T-cell (primary cell): ENCODE data around the gene CTBP2. TPM values are rescaled to one million over a fixed set of nuclear protein-coding genes. Genes with fewer than 3 reads are reported as not detected.

ENCODE experiments used
- ATAC-seq, 4 experiments: fragments of 200-7000 bp in 3 of 4; fragments of 150-1000 bp in 1 of 4; cut with Tn5 transposase; replicated peaks in 1 of 4; 1 replicate in 3 of 4; 2 replicates in 1 of 4; pipeline ENCODE4 v1.10.0; 2021; ENCODE audit warnings: moderate library complexity in 3 of 4, mild to moderate bottlenecking in 2 of 4, moderate number of reproducible peaks in 1 of 4
- CTCF ChIA-PET, 2 donors: fragments of 300-600 bp; sonication (Branson Sonifier 250); formaldehyde crosslinking; loops; one replicate each; lab custom pipeline; 2022; ENCODE audit warnings: antibody characterized with exemption in 2 of 2; lab: Charles Lee
- POLR2A ChIA-PET, 2 donors: fragments of 300-600 bp; sonication (Branson Sonifier 250); formaldehyde crosslinking; loops; one replicate each; lab custom pipeline; 2022; ENCODE audit warnings: antibody characterized with exemption in 2 of 2; lab: Charles Lee
- DNase-seq, 35 experiments: peaks; one replicate each; pipeline versions ENCODE4 v3.0.0 to v3.0.0-alpha.2; 2013 to 2023
- H3K27ac ChIP-seq: one replicate; pipeline ENCODE4 v1.5.1; 2013; ENCODE audit warnings: low read length
- H3K27me3 ChIP-seq, 2 experiments: replicated peaks in 1 of 2; 1 replicate in 1 of 2; 2 replicates in 1 of 2; pipeline versions ENCODE4 v1.6.1 to v1.7.0; 2013; ENCODE audit warnings: low read length in 1 of 2, mixed read lengths in 1 of 2; ENCODE audit not compliant: control insufficient read depth in 2 of 2, insufficient read depth in 2 of 2; ENCODE audit errors: extremely low read depth in 1 of 2
- H3K36me3 ChIP-seq, 2 donors: 1 replicate in 1 of 2; 2 replicates in 1 of 2; pipeline versions ENCODE4 v1.6.1 to v1.7.0; 2013; ENCODE audit warnings: low read length in 1 of 2; ENCODE audit not compliant: control insufficient read depth in 2 of 2, insufficient read depth in 1 of 2; ENCODE audit errors: extremely low read depth in 1 of 2
- H3K4me1 ChIP-seq, 2 experiments: 1 replicate in 1 of 2; 2 replicates in 1 of 2; pipeline versions ENCODE4 v1.6.1 to v1.7.0; 2013; ENCODE audit warnings: low read length in 2 of 2, mixed read lengths in 1 of 2; ENCODE audit not compliant: insufficient read depth in 2 of 2, control insufficient read depth in 1 of 2; ENCODE audit errors: extremely low read depth in 1 of 2
- H3K4me3 ChIP-seq, 2 donors: 1 replicate in 1 of 2; 2 replicates in 1 of 2; pipeline versions ENCODE4 v1.5.1 to v1.7.0; 2013; ENCODE audit warnings: mild to moderate bottlenecking in 2 of 2, low read length in 1 of 2, moderate library complexity in 1 of 2; ENCODE audit not compliant: control insufficient read depth in 1 of 2; ENCODE audit errors: extremely low read depth in 1 of 2
- H3K9me3 ChIP-seq: 2 replicates; pipeline ENCODE4 v1.7.0; 2013
- H3K27ac Mint-ChIP-seq, 2 donors: one replicate each; pipeline ENCODE4 v1.8.0; 2020 to 2021; ENCODE audit warnings: mild to moderate bottlenecking in 2 of 2, mixed read lengths in 2 of 2
- H3K27me3 Mint-ChIP-seq, 2 donors: one replicate each; pipeline ENCODE4 v1.8.0; 2021 to 2022; ENCODE audit warnings: mixed read lengths in 2 of 2
- H3K36me3 Mint-ChIP-seq: one replicate; pipeline ENCODE4 v1.8.0; 2021; ENCODE audit warnings: mixed read lengths
- H3K4me1 Mint-ChIP-seq, 3 donors: one replicate each; pipeline ENCODE4 v1.8.0; 2020 to 2022; ENCODE audit warnings: mixed read lengths in 3 of 3, mild to moderate bottlenecking in 1 of 3
- H3K4me3 Mint-ChIP-seq, 3 donors: one replicate each; pipeline ENCODE4 v1.8.0; 2020 to 2022; ENCODE audit warnings: mild to moderate bottlenecking in 3 of 3, mixed read lengths in 3 of 3, moderate library complexity in 3 of 3
- H3K9me3 Mint-ChIP-seq, 3 donors: one replicate each; pipeline ENCODE4 v1.8.0; 2020 to 2022; ENCODE audit warnings: mixed read lengths in 3 of 3
- WGBS: methylation state at CpG from one replicate; pipeline ENCODE4 v1.1.5; 2013; ENCODE audit warnings: missing lambda C conversion rate; ENCODE audit not compliant: insufficient coverage; 5-methylcytosine and 5-hydroxymethylcytosine counted together
- total RNA-seq, 35 experiments: library from RNA in 6 of 35; stranded (reverse) in 6 of 35; fragments of 120-200 nt in 1 of 35; gene quantifications; one replicate each; pipeline versions ENCODE4 v1.2.1 to v1.2.4 and lab custom pipeline; 2013 to 2026

Gene CTBP2
- total RNA-seq, 5 donors from 2014 or later (not counting 1 experiment from before 2014, with no cell fraction given): 1.1 to 5.8 (median 3.1) TPM

- CTCF ChIA-PET: no interaction called here
- no peak overlapping the region for H3K27ac Mint-ChIP-seq
- peaks cover 0 to 3% of the 10 kb centered on the region in 2 donors for H3K27me3 Mint-ChIP-seq
- H3K9me3 Mint-ChIP-seq: no peaks in the 10 kb centered on the region
- ATAC-seq (no peak), DNase-seq (peak in 2 of 35 experiments; percentile 11 to 17)
- H3K4me3 Mint-ChIP-seq: no peak overlapping the region
- Histone ChIP-seq H3K36me3 (no peaks in the 10 kb centered on the region), H3K4me1 (peaks cover 0 to 6% of the 10 kb centered on the region in 2 experiments), H3K27ac (no peak overlapping the region), H3K9me3 (no peaks in the 10 kb centered on the region), H3K27me3 (peaks cover 0 to 40% of the 10 kb centered on the region in 2 experiments), H3K4me3 (no peak overlapping the region)
- WGBS: 89% methylated on average over 21 of the region's 34 CpGs
- no peaks in the 10 kb centered on the region for H3K36me3 Mint-ChIP-seq
- POLR2A ChIA-PET: no interaction called here
- no peaks in the 10 kb centered on the region for H3K4me1 Mint-ChIP-seq
Observed at GRCh38 chr10:125003146-125003900, 157.0 kb downstream of the CTBP2 start.

GRCh38 chr10:125002423-125003145 is 157.8 kb downstream of the CTBP2 start:
- H3K9me3 ChIP-seq: no peaks in the 10 kb centered on the region
- POLR2A ChIA-PET: no interaction called here

GRCh38 chr10:125002047-125002422 is 158.3 kb downstream of the CTBP2 start:
- H3K27me3 ChIP-seq: peaks cover 0 to 43% of the 10 kb centered on the region in 2 experiments
- ChIA-PET CTCF (no interaction called here), POLR2A (no interaction called here)
- no peaks in the 10 kb centered on the region for H3K9me3 Mint-ChIP-seq
- H3K9me3 ChIP-seq: no peaks in the 10 kb centered on the region
- no peak for ATAC-seq
- no peaks in the 10 kb centered on the region for H3K36me3 Mint-ChIP-seq
- H3K27ac Mint-ChIP-seq: no peak overlapping the region
- WGBS: 79% methylated on average over 11 of the region's 12 CpGs
- DNase-seq: peak in 1 of 35 experiments; percentile 15
- no peak overlapping the region for H3K4me3 ChIP-seq
- peaks cover 0 to 6% of the 10 kb centered on the region in 2 experiments for H3K4me1 ChIP-seq
- H3K4me1 Mint-ChIP-seq: no peaks in the 10 kb centered on the region
- H3K27me3 Mint-ChIP-seq: peaks cover 0 to 3% of the 10 kb centered on the region in 2 donors
- H3K27ac ChIP-seq: no peak overlapping the region
- no peaks in the 10 kb centered on the region for H3K36me3 ChIP-seq
- no peak overlapping the region for H3K4me3 Mint-ChIP-seq

More at GRCh38 chr10:125002423-125003145, 157.8 kb downstream of the CTBP2 start:
- Mint-ChIP-seq H3K27ac (no peak overlapping the region), H3K4me1 (no peaks in the 10 kb centered on the region), H3K36me3 (no peaks in the 10 kb centered on the region), H3K27me3 (peaks cover 0 to 3% of the 10 kb centered on the region in 2 donors), H3K9me3 (no peaks in the 10 kb centered on the region), H3K4me3 (no peak overlapping the region)
- Histone ChIP-seq H3K36me3 (no peaks in the 10 kb centered on the region), H3K27me3 (peaks cover 0 to 43% of the 10 kb centered on the region in 2 experiments), H3K4me1 (peaks cover 0 to 6% of the 10 kb centered on the region in 2 experiments), H3K4me3 (no peak overlapping the region), H3K27ac (no peak overlapping the region)
- CTCF ChIA-PET: no interaction called here
- 89% methylated on average over 27 of the region's 28 CpGs for WGBS
- DNase-seq: peak in 2 of 35 experiments; percentile 4 to 18
- ATAC-seq: no peak

GRCh38 chr10:125001313-125002046 is 158.9 kb downstream of the CTBP2 start:
- Mint-ChIP-seq H3K36me3 (no peaks in the 10 kb centered on the region), H3K27ac (no peak overlapping the region), H3K4me3 (no peak overlapping the region), H3K27me3 (peaks cover 0 to 3% of the 10 kb centered on the region in 2 donors), H3K9me3 (no peaks in the 10 kb centered on the region), H3K4me1 (no peaks in the 10 kb centered on the region)
- Histone ChIP-seq H3K9me3 (no peaks in the 10 kb centered on the region), H3K4me3 (no peak overlapping the region), H3K4me1 (peaks cover 0 to 6% of the 10 kb centered on the region in 2 experiments), H3K27me3 (peaks cover 0 to 39% of the 10 kb centered on the region in 2 experiments), H3K36me3 (no peaks in the 10 kb centered on the region), H3K27ac (no peak overlapping the region)
- 98% methylated on average over 9 of the region's 21 CpGs for WGBS
- ATAC-seq: no peak
- peak in 1 of 35 experiments; percentile 22 for DNase-seq
- CTCF ChIA-PET: no interaction called here
- POLR2A ChIA-PET: no interaction called here

- Histone ChIP-seq H3K9me3 (no peaks in the 10 kb centered on the region), H3K4me1 (peaks cover 0 to 6% of the 10 kb centered on the region in 2 experiments), H3K27ac (no peak overlapping the region), H3K27me3 (peaks cover 0 to 39% of the 10 kb centered on the region in 2 experiments), H3K4me3 (no peak overlapping the region), H3K36me3 (no peaks in the 10 kb centered on the region)
- Mint-ChIP-seq H3K9me3 (no peaks in the 10 kb centered on the region), H3K27me3 (peaks cover 0 to 3% of the 10 kb centered on the region in 2 donors), H3K27ac (no peak overlapping the region), H3K36me3 (no peaks in the 10 kb centered on the region), H3K4me3 (no peak overlapping the region), H3K4me1 (no peaks in the 10 kb centered on the region)
- no peak for ATAC-seq
- POLR2A ChIA-PET: no interaction called here
- whole genome bisulfite sequencing: 48% methylated on average over 26 of the region's 35 CpGs
- peak in 2 of 35 experiments; percentile 7 to 20 for DNase-seq
- CTCF ChIA-PET: interaction anchor here in 1 of 2 donors (1.0 kb wide), 1 partner anchor 139 kb away, joined by 6 read pairs; no protein-coding TSS in a partner anchor
Observed at GRCh38 chr10:125000366-125001312, 159.7 kb downstream of the CTBP2 start.
